BJ (cell line): Measurements from ENCODE around the gene POTEF. TPM values are rescaled to one million over a fixed set of nuclear protein-coding genes. Genes with fewer than 3 reads are reported as not detected.
"Not testable (repeated sequence)": the region's sequence is repeated elsewhere in the genome, so short reads cannot be mapped to it uniquely, and the experiment has no call there.

Source experiments
- CTCF ChIA-PET: fragments of 350-600 bp; formaldehyde crosslinking; extraction: SDS; loops from one replicate; lab custom pipeline; 2021; ENCODE audit warnings: antibody characterized with exemption, inconsistent platforms; lab: Yijun Ruan, JAX
- POLR2A ChIA-PET: fragments of 300-600 bp; sonication (Branson Sonifier 250); formaldehyde crosslinking; extraction: SDS; loops from one replicate; lab custom pipeline; 2021; ENCODE audit warnings: antibody characterized with exemption; lab: Charles Lee
- DNase-seq: peaks from one replicate; pipeline ENCODE4 v3.0.0-alpha.2; 2011; ENCODE audit warnings: low read depth
- H3K27me3 ChIP-seq: 2 replicates; pipeline ENCODE4 v1.6.0; 2011; ENCODE audit warnings: low read length; ENCODE audit not compliant: control insufficient read depth, insufficient read depth
- H3K36me3 ChIP-seq: 2 replicates; pipeline ENCODE4 v1.5.1; 2011; ENCODE audit warnings: low read length; ENCODE audit not compliant: control insufficient read depth, insufficient read depth
- H3K4me3 ChIP-seq: 2 replicates; pipeline ENCODE4 v1.5.1; 2011; ENCODE audit warnings: low read depth, mild to moderate bottlenecking, control low read depth, low read length
- polyA minus RNA-seq: library from RNA; depleted of rRNA, polyadenylated mRNA; stranded (reverse); fragments of >200 nt; gene quantifications from 2 replicates; pipeline ENCODE4 v1.2.3, GENCODE V29; 2011; rRNA and poly(A)+ RNA removed
- polyA plus RNA-seq: library from polyadenylated mRNA; depleted of rRNA; stranded (reverse); fragments of >200 nt; gene quantifications from 2 replicates; pipeline ENCODE4 v1.2.3, GENCODE V29; 2011; rRNA removed
- TF ChIP-seq, protein P1 (sequence below): IDR thresholded peaks from 2 replicates; pipeline ENCODE4 v1.5.1; 2011; ENCODE audit warnings: low read depth, mild to moderate bottlenecking, control low read depth, inconsistent platforms, low read length, moderate library complexity; ENCODE audit not compliant: insufficient read depth

Gene POTEF
- not detected in 2 replicates for polyA plus RNA-seq
- not detected in 2 replicates for polyA minus RNA-seq

DNA sequence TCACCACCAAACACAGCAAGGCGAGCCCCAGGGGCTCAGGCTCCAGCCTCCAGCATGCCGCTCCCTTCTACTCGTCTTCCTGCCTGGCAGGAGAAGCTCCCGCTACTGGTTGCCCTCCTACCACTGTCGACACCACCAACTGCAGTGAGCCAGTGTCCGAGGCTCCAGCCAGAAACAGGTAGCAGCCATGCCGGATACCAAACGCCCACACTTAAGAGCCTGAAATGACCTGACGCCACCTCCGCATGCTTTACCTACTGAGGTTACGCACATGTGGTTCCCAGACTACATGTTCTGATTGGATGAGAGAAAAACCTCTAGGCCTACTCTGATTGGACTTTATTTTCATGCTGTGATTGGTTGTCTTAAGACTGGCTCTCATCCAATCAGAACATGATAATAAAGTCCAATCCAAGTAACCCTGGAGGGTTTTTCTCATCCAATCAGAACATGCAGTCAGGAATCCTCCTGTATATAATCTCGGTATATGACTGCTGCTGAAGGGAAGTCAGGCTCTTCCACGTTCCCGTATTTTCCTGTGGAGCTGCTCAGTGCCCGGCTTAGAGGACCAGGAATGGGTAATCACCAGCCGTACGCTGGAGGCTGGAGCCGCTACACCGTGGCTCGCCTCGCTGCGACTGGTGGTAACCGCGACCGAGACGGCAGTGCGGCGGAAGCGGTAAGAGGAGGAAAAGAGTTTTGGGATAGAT is at the start of gene POTEF:
Gene POTEF (minus strand): TSS at position 103 of the 710 bp plus-strand sequence. CDS start 8,707 bp downstream, outside the sequence.
- DNase-seq, H3K27me3 ChIP-seq, CTCF ChIA-PET, H3K4me3 ChIP-seq, H3K36me3 ChIP-seq, POLR2A ChIA-PET: not testable (repeated sequence)

DNA sequence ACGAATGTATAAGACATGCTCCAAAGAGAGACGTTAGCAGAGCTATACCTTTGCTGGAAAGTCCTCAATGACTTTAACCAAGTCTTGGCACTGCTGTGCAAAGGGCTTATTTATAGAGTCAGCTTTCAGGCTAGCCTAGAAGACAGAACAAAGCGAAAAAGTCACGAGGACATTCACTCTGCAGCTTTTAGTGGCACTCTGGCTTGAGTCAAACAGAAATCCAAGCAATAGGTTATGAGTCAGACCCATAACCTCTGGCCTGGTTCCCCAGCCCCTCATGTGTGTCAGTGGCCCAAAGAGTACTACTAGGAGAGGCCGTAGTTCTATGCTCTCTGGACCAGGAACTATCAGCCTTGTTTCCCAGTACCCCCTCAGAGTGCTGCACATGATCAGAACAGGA is 45.8 kb upstream of the POTEF start:
- H3K4me3 ChIP-seq, POLR2A ChIA-PET, H3K27me3 ChIP-seq, DNase-seq, CTCF ChIA-PET: not testable (repeated sequence)
- H3K36me3 ChIP-seq: peaks cover 14% of the 10 kb centered on the region

DNA sequence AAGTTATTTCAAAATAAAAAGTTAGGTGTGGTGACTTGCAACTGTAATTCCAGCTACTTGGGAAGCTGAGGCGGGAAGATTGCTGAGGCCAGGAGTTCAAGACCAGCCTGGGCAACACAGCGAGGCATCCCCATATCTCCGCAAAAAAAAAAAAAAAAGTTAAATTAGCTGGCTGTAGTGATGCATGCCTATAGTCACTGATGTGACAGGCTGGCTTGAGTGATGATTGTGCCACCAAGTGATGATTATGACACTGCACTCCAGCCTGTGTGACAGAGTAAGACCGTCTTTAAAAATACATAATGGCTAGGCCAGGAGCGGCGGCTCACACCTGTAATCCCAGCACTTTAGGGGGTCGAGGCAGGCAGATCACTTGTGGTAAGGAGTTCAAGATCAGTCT is 40.9 kb upstream of the POTEF start:
- DNase-seq: no peak
- TF ChIP-seq, protein P1, sequence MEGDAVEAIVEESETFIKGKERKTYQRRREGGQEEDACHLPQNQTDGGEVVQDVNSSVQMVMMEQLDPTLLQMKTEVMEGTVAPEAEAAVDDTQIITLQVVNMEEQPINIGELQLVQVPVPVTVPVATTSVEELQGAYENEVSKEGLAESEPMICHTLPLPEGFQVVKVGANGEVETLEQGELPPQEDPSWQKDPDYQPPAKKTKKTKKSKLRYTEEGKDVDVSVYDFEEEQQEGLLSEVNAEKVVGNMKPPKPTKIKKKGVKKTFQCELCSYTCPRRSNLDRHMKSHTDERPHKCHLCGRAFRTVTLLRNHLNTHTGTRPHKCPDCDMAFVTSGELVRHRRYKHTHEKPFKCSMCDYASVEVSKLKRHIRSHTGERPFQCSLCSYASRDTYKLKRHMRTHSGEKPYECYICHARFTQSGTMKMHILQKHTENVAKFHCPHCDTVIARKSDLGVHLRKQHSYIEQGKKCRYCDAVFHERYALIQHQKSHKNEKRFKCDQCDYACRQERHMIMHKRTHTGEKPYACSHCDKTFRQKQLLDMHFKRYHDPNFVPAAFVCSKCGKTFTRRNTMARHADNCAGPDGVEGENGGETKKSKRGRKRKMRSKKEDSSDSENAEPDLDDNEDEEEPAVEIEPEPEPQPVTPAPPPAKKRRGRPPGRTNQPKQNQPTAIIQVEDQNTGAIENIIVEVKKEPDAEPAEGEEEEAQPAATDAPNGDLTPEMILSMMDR: no peak
- Histone ChIP-seq H3K36me3 (peaks cover 19% of the 10 kb centered on the region), H3K27me3 (no peaks in the 10 kb centered on the region), H3K4me3 (no peak overlapping the region)
- ChIA-PET POLR2A (interaction anchor here (0.6 kb wide), 1 partner anchor 819 kb away, joined by 7 read pairs; no protein-coding TSS in a partner anchor), CTCF (interaction anchor here (1.2 kb wide), 2 partner anchors 11 to 14 kb away, joined by 3 read pairs; partner anchors contain the start of gene SMPD4)

DNA sequence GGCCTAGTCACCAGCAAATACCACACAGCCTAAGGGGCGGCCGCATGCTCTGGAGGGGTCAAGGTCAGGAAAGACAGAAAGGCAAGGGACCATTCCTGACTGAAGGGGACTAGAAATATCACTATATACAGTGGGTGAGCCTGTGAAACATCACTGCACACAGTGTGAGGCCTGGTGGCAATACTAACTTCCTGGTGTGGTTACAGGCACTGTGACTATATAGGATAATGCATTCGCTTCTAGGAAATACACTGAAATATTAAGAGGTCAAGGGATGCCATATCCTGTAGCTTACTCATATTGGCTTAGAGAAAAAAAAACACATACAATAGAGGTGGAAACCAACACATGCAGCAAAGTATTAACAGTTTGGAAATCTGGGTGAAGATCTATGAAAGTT is 40.1 kb upstream of the POTEF start:
- CTCF ChIA-PET: interaction anchor here (0.9 kb wide), 1 partner anchor 13 kb away, joined by 3 read pairs; no protein-coding TSS in a partner anchor
- POLR2A ChIA-PET: interaction anchor here (0.6 kb wide), 1 partner anchor 818 kb away, joined by 7 read pairs; no protein-coding TSS in a partner anchor
- H3K4me3 ChIP-seq, DNase-seq, H3K27me3 ChIP-seq: not testable (repeated sequence)
- H3K36me3 ChIP-seq: peaks cover 17% of the 10 kb centered on the region

DNA sequence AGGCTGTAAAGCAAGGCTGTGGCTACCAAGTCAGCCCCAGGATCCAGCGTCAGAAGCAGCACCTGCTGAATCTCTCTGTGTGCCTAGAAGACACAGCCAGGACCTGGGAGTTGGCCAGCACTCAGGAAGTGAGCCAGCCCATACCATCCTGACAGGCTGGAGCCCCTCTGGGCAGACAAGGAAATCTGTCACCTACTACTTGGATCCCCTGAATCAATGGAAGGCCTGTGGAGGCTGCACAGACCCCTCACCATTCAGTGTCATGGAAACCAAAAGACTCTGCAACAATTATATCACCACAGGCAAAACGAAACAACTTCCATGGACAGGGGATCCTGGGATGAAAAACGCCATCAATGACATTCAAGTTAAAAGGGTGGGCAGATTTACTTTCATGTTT is 37.6 kb upstream of the POTEF start:
- CTCF ChIA-PET, H3K27me3 ChIP-seq, DNase-seq, POLR2A ChIA-PET, H3K4me3 ChIP-seq: not testable (repeated sequence)
- H3K36me3 ChIP-seq: peaks cover 19% of the 10 kb centered on the region

DNA sequence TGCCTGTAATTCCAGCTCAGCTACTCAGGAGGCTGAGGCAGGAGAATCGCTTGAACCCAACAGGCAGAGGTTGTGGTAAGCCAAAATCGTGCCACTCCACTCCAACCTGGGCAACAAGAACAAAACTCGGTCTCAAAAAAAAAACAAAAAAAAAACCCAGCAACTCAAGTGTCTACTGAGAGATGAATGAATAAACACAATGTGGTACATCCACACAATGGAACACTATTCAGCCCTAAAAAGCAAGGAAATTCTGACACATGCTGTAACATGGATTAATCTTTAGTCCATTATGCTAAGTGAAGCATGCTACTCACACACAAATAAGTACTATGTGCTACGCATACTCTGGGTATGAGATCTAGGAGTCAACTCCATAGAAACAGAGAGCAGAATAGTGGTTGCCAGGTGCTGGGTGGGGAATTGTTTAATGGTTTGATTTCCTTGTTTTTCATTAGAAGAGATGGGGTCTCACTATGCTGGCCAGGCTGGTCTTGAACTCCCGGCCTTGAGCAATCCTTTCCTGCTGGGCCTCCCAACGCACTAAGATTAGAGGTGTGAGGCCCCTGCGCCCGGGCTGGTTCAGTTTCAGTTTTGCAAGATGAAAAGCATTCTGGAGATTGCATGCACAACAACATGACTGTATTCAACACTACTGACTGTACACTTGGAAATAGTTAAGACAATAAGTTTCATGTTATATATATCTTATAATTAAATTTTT is 36.4 kb upstream of the POTEF start:
- peaks cover 17% of the 10 kb centered on the region for H3K36me3 ChIP-seq
- no peak for DNase-seq
- TF ChIP-seq, protein P1: no peak
- CTCF ChIA-PET: no interaction called here
- POLR2A ChIA-PET: no interaction called here
- no peaks in the 10 kb centered on the region for H3K27me3 ChIP-seq
- no peak overlapping the region for H3K4me3 ChIP-seq

DNA sequence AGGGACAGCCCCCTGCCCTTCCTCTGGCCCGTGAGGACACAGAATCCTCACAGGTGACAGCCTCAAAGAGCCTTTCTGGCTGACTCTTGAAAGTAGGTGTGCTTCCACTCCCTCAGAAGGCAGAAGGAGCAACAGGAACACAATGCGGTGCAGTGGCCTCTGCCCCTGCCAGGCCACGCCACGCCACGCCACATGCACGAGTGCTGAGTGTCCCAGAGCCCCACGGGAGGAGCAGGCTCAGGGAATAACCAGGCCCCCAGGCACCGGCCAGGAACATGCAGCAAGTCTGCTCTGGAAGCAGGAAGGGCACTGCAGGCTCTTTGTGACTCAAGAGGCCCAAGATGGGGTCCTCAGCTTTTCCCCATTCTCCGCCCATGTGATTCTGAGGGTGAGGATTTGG is 33.9 kb upstream of the POTEF start:
- TF ChIP-seq, protein P1: no peak
- ChIA-PET POLR2A (interaction anchor here (0.7 kb wide), 1 partner anchor 16 kb away, joined by 3 read pairs; no protein-coding TSS in a partner anchor), CTCF (interaction anchor here (0.9 kb wide), 1 partner anchor 18 kb away, joined by 5 read pairs; the partner anchor contains the start of gene SMPD4)
- Histone ChIP-seq H3K27me3 (no peaks in the 10 kb centered on the region), H3K4me3 (no peak overlapping the region), H3K36me3 (peaks cover 15% of the 10 kb centered on the region)
- DNase-seq: no peak

DNA sequence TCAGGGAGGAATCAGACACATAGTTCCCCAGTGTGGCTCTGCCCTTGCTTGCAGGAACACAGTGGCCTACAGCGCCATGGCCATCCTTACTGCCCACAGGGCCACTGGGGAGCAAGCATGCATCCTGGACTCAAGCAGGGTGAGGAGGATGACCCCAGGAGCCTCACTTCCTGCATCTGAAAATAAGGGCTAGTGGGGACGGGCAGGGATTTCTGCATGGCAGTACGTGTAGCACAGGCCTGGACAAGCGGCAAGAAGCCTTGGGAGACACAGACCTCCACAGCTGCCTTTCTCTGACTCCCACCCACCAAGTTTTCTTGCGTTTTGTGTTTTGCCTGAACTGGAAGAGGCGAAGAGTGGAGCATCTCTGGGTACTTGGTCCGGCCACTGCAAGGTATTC is 33.5 kb upstream of the POTEF start:
- POLR2A ChIA-PET, H3K4me3 ChIP-seq, CTCF ChIA-PET, H3K27me3 ChIP-seq, DNase-seq: not testable (repeated sequence)
- peaks cover 12% of the 10 kb centered on the region for H3K36me3 ChIP-seq

DNA sequence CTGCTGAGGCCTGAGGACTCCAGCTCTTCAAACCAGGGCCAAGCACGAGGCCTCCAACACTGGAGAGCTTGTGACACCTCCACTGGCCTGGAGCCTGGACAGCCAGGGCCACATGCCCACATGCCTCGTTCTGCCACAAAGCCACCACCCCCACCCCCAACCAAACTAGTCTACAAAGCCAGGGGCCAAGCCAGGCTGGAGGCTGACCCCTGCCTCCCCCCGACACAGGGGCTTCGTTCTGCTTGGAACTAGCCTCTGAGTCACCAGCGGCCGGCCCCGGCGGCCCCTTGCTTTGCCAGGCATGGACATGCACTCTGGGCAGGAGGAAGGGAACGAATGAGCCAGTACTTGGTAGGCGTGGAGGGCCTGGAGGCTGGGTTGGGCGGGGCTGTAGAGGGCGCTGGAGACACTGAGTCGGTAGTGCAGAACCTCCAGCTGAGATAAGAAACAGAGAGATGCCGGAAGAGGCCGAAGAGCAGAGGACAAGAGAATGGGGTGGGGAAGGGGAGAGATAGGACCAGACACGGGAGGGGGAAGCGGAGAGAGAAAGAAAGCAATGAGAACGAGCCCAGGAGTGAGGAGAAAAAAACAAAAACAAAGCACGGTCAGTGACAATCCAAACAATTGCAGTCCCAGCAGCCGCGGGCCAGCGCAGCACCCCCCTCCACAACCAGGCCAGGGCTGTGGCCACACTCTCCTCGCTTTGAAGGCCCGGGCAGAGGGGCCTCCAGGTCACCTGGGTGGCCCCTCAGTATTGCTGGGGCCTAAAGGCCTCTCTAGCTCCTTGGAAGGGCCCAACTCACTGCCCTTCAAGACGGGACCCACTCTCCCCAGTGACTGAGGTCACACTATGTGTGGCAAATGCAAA is 32.0 kb upstream of the POTEF start:
- DNase-seq, H3K4me3 ChIP-seq, H3K27me3 ChIP-seq, CTCF ChIA-PET, POLR2A ChIA-PET: not testable (repeated sequence)
- H3K36me3 ChIP-seq: peaks cover 11% of the 10 kb centered on the region
